Prostate gland (tissue), 2 donors: ENCODE data around the gene GPX4.

ENCODE experiments used
- CTCF ChIP-seq, 4 experiments: fragments of 200-600 bp in 2 of 4; fragments of 450-650 bp in 2 of 4; sonication (generic) in 2 of 4; IDR thresholded peaks; 1 replicate in 3 of 4; 2 replicates in 1 of 4; pipeline ENCODE4 v1.5.1; 2016 to 2019; ENCODE audit warnings: antibody characterized with exemption in 4 of 4, mild to moderate bottlenecking in 2 of 4, moderate library complexity in 2 of 4
- POLR2A ChIP-seq: fragments of 450-650 bp; IDR thresholded peaks from one replicate; pipeline ENCODE4 v1.6.1; 2016; ENCODE audit warnings: antibody characterized with exemption, mild to moderate bottlenecking
- POLR2AphosphoS5 ChIP-seq: sonication (generic); formaldehyde crosslinking; IDR thresholded peaks from one replicate; pipeline ENCODE4 v1.6.1; 2017; ENCODE audit warnings: antibody characterized with exemption

DNA sequence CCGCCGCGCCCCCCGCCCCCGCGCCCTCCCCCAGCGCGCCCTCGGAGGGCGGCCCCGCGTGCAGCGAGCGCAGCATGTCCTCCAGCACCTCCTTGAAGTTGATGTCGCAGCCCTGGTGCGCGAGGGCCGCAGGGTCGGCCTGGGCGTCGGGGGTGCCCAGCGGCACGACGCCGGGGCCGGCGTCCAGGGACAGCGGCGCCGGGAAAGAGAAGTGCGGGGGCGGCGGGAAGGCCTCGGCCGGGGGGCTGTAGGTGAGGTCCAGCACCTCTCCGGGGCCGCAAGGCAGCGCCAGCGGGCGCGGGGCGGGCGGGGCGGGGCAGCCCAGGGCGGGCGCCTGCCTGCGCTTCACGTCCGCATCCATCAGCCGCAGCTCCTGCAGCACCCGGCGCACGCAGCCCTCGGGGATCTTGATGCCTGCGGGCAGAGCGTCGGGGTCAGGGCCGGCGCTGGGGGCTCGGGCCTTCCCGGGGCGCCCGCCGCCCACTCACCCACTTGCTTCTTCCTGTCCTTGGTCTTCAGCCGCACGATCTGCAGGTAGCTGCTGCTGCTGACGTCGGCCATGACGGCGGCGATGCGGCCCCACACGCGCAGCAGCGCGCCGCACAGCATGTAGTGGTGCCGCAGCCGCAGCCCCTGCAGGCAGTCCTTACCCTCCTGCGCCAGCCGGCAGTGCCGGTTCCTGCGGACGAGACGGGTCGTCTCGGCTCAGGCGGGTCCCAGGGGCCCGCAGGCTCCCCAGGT is 4.7 kb downstream of the GPX4 start:
- no peak for TF ChIP-seq CTCF (IDR thresholded peaks at IDR 0.05)
- no peak for TF ChIP-seq POLR2A
- TF ChIP-seq POLR2AphosphoS5, result no peak
